HCT116 (cell line): ENCODE data around the gene GTSF1L.
"Not testable (repeated sequence)": the region's sequence is repeated elsewhere in the genome, so short reads cannot be mapped to it uniquely, and the experiment has no call there.

Source experiments
- CBX3 ChIP-seq: IDR thresholded peaks from 2 replicates; pipeline ENCODE4 v1.6.1; 2012; ENCODE audit warnings: low read depth
- ELF1 ChIP-seq: IDR thresholded peaks from 2 replicates; pipeline ENCODE4 v1.6.1; 2012; ENCODE audit warnings: low read depth, borderline replicate concordance
- EZH2 ChIP-seq: fragments of 200-600 bp; sonication (generic); IDR thresholded peaks from 2 replicates; pipeline ENCODE4 v1.6.1; 2017; ENCODE audit warnings: antibody characterized with exemption, mixed run types
- EZH2phosphoT487 ChIP-seq: fragments of 200-600 bp; IDR thresholded peaks from 2 replicates; pipeline ENCODE4 v1.6.1; 2018; ENCODE audit warnings: antibody characterized with exemption, borderline replicate concordance
- FOSL1 ChIP-seq: IDR thresholded peaks from 2 replicates; pipeline ENCODE4 v1.6.1; 2012; ENCODE audit warnings: low read depth
- POLR2A ChIP-seq: IDR thresholded peaks from 2 replicates; pipeline ENCODE4 v1.7.0; 2011; ENCODE audit warnings: borderline replicate concordance; ENCODE audit not compliant: insufficient read depth, insufficient read length; ENCODE audit errors: extremely low read depth
- SP1 ChIP-seq: IDR thresholded peaks from 2 replicates; pipeline ENCODE4 v1.6.1; 2012; ENCODE audit warnings: low read depth
- ZFX ChIP-seq: fragments of 450-650 bp; IDR thresholded peaks from 2 replicates; pipeline ENCODE4 v1.6.1; 2017
- TF ChIP-seq, protein P1 (sequence below), 3 experiments: fragments of 200-600 bp in 1 of 3; sonication (generic) in 1 of 3; IDR thresholded peaks in 2 of 3; conservative IDR thresholded peaks in 1 of 3; 2 replicates each; pipeline ENCODE4 v1.5.1; 2012 to 2017; ENCODE audit warnings: low read depth in 2 of 3, low read length in 2 of 3, antibody characterized with exemption in 1 of 3, borderline replicate concordance in 1 of 3, control low read depth in 1 of 3, mild to moderate bottlenecking in 1 of 3, mixed read lengths in 1 of 3, mixed run types in 1 of 3, moderate library complexity in 1 of 3; ENCODE audit not compliant: insufficient read depth in 1 of 3
- TF ChIP-seq, protein P2 (sequence below): IDR thresholded peaks from 2 replicates; pipeline ENCODE4 v1.6.1; 2012

DNA sequence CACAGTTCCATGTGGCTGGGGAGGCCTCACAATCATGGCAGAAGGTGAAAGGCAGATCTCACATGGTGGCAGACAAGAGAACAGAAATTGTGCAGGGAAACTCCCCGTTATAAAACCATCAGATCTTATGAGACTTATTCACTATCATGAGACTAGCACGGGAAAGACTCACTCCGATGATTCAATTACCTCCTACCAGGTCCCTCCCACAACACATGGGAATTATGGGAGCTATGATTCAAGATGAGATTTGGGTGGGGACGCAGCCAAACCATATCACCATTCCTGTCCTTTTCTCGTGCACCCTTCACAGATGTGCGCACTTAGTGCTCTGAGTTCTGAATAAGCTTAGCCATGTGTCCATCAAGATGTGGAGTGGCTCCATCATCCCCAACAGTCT lies 31.1 kb upstream of the GTSF1L start:
- TF ChIP-seq EZH2phosphoT487, ZFX, SP1, EZH2, CBX3, POLR2A, FOSL1, ELF1: not testable (repeated sequence)
- TF ChIP-seq, protein P1, sequence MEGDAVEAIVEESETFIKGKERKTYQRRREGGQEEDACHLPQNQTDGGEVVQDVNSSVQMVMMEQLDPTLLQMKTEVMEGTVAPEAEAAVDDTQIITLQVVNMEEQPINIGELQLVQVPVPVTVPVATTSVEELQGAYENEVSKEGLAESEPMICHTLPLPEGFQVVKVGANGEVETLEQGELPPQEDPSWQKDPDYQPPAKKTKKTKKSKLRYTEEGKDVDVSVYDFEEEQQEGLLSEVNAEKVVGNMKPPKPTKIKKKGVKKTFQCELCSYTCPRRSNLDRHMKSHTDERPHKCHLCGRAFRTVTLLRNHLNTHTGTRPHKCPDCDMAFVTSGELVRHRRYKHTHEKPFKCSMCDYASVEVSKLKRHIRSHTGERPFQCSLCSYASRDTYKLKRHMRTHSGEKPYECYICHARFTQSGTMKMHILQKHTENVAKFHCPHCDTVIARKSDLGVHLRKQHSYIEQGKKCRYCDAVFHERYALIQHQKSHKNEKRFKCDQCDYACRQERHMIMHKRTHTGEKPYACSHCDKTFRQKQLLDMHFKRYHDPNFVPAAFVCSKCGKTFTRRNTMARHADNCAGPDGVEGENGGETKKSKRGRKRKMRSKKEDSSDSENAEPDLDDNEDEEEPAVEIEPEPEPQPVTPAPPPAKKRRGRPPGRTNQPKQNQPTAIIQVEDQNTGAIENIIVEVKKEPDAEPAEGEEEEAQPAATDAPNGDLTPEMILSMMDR (IDR thresholded peaks at IDR 0.05 in 2 of 3, conservative IDR thresholded peaks at IDR 0.05 in 1 of 3; ENCODE audit: borderline replicate concordance in 1 of 3, insufficient read depth in 1 of 3, low read depth in 2 of 3, low read length in 2 of 3): not testable (repeated sequence)
- TF ChIP-seq, protein P2, sequence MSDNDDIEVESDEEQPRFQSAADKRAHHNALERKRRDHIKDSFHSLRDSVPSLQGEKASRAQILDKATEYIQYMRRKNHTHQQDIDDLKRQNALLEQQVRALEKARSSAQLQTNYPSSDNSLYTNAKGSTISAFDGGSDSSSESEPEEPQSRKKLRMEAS: not testable (repeated sequence)
